GM18873 (cell line): Measurements from ENCODE around the gene GEN1.
"Not testable (repeated sequence)": the region's sequence is repeated elsewhere in the genome, so short reads cannot be mapped to it uniquely, and the experiment has no call there.

Experiments
- ATAC-seq: cut with Tn5 transposase; IDR thresholded peaks from one replicate; pipeline ENCODE4 v1.9.1; 2021; ENCODE audit warnings: mild to moderate bottlenecking, moderate library complexity, moderate number of reproducible peaks; ENCODE audit not compliant: unreplicated experiment, low FRiP score

The GEN1 gene

DNA sequence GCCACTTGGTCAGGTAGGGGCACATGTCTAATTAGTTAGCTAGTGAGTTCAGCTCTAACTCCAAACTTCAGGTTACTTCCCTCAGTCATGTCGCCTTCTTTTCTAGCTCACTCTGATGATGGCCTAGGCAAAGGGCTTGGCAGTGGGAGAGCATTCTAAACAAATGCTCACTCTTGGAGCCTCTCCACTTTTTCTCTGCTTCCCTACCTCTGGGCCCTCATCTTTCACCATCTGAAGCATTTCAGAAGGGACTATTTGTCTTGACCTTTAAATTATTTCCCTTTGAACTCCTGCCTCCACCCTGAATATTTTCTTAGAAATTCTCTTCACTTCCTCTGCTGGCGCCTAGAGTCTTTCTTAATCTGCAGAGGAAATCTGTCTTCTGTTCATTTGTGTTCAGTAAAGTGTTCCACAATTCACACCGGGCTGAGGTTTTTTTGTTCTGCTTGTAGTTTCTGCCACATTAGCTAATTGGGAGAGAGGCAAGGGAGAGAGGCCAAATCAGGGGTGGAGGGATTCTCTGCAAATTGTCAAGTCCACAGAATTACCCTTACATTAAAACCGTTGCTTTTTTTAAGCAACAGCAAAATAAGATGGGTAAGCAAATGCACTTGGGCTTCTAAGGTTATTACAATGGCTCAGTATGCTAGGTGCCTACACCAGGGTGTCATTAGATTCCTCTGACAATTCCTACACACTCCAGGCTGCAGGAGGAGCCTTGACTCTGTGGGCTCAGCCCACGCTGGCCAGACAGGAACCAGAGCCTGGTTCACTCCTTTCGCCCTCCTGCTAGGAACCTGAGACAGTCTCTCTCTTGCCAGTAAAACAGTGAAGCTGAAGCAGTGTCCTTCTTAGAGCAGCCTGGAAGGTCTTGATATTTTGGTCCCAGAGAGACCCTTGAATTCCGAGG, 67.9 kb downstream of the GEN1 start:
- no peak for ATAC-seq

DNA sequence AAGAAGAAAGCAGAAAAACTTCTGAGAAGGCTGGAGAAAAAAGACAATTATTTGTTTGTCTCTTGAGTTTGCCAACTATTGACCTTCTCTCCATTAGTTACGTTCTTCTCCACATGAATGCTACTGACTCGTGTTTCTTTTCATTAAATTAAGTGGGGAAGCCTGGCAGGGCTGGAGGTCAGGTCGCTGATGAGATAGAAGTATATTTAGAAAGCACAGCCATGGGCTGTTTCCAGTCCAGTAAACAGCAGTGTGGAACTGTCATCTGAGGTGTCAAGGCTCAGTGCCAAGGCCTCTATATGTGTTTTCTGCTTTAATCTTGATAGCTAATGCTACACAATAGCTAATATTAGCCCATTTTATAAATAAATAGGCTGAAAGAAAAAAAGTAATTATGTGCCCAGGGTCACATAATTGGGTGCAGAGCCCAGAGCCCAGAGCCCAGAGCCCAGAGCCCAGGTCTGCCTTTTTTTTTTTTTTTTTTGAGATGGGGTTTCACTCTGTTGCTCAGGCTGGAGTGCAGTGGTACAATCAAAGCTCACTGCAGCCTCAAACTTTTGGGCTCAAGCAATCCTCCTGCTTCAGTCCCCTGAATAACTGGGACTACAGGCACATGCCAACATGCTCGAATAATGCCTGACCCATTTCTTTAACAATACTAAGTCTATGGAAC, 68.6 kb downstream of the GEN1 start:
- no peak for ATAC-seq

DNA sequence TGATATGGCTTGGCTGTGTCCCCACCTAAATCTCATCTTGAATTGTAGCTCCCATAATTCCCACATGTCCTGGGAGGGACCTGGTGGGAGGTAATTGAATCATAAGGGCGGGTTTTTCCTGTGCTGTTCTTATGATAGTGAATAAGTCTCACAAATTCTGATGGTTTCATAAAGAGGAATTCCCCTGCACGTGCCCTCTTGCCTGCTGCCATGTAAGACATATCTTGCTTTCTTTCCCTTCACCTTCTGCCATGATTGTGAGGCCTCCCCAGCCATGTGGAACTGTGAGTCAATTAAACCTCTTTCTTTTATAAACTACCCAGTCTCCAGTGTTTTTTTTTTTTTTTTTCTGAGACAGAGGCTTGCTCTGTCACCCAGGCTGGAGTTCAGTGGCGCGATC, 69.7 kb downstream of the GEN1 start:
- not testable (repeated sequence) for ATAC-seq

DNA sequence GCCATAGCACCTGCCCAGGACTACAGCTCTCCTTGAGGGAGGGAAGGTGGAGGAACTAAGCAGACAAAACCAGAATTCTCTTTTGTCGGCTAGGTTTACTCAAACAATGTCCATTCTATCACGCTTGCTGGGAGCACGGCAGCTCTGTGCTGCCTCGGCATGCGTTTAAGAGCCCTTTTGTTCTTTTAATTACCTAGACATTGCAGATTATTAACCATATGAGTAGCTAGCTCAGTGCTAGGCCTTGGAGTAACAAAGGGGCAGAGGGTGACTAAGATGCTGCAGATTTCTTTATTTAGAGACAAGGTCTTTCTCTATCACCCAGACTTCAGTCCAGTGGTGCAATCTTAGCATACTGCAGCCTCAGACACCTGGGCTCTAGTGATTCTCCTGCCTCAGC, 73.4 kb downstream of the GEN1 start:
- ATAC-seq = no peak

DNA sequence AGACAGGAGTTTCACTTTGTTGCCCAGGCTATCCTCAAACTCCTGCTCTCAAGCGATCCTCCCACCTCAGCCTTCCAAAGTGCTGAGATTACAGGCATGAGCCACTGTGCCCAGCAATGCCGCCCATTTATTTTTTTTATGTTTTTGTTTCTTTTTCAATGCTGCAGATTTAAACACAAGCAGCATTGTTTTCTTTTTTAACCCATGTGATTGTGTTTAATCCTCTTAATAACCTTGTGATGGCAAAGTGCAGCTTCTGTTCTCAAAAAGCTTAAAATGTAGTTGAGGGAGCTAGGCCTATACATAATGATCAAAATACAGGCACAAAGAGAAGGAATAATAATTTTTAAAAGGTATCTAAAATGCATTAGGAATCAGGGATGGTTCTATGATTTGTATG, 73.8 kb downstream of the GEN1 start:
- ATAC-seq = no peak

DNA sequence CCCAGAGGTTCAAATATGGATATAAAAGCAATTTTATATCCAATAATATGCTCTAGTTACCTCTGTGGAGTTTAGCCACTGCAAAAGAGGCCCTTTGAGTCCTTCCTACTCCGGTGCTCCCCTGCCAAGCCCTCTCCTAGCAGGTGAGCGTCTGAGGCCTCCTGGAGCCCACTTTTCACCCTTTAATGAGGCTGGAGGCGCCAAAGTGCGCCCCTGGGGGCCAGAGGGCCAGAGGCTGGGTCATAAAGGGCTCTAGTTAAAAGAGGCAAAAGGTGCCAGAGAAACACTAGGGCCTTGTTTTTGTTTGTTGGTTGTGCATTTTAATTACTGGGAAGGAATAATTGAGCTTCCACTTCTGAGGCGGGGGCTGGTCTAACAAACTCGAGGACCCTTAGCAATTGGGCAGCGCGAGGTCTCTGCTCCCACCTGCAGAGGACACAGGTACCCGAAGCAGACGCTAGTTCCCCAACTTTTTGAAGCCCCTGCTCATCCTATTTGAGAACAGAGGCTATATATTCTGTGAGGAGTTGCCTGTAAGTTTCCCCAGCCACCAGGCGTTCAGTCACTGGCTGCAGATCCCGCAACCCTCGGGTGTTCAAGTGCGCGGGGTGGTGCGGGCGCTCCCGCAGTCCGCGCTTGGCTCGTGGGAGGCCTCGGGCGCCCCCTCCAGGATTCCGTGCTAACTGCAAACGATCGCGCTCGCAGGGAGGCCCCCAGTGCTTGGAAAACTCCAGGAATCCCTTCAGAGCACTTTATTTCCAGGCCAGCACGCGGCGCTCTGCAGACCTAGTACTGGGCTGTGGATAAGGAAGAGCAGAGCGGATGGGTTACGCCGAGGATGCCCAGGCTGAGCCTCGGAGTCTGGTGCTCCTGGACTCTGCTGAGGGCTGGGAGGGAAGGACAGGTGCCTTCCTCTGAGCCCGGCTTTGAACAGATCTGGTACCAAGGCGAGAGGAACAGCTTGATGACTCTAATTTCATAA, 76.4 kb downstream of the GEN1 start:
- ATAC-seq = peak; percentile 79

DNA sequence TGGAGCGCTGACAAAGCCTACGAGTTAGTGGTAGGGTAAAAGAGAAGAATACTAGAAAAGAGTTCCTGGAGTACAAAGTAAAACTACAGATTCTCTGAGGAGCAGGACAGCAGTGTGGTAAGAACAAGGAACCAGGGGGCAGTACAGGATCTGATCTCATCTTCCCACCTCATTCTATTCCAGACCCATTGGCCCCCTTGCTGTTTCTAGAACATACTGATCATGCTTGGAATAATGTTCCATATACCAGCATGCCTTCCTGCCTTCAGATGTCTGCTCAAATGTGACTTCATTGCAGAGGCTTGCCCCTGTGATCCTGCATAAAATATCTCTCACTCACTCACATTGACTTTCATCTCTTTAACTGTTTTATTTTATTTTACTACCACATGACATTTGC, 81.6 kb downstream of the GEN1 start:
- ATAC-seq = no peak
